DND-41 (cell line): ENCODE results near the gene CD300LG.

ENCODE experiments used
- ATAC-seq: fragments of 200-7000 bp; cut with Tn5 transposase; 3 replicates; pipeline ENCODE4 v1.9.1; 2021; ENCODE audit warnings: low read depth; ENCODE audit not compliant: insufficient read depth
- DNase-seq: peaks from one replicate; pipeline ENCODE4 v3.0.0-alpha.2; 2020
- H2AFZ ChIP-seq: 2 replicates; pipeline ENCODE4 v1.6.0; 2012; ENCODE audit warnings: low read depth, low read length
- H3K27ac ChIP-seq: 2 replicates; pipeline ENCODE4 v1.5.1; 2012; ENCODE audit warnings: low read length, inconsistent platforms
- H3K27me3 ChIP-seq: fragments of 200-600 bp; sonication (generic); 2 replicates; pipeline ENCODE4 v1.6.0; 2012; ENCODE audit warnings: low read length, mild to moderate bottlenecking, inconsistent platforms; ENCODE audit not compliant: insufficient read depth, poor library complexity
- H3K36me3 ChIP-seq: 2 replicates; pipeline ENCODE4 v1.5.1; 2012; ENCODE audit warnings: low read length, inconsistent platforms; ENCODE audit not compliant: insufficient read depth
- H3K4me1 ChIP-seq: 2 replicates; pipeline ENCODE4 v1.5.1; 2012; ENCODE audit warnings: mild to moderate bottlenecking, low read length; ENCODE audit not compliant: insufficient read depth
- H3K4me2 ChIP-seq: 2 replicates; pipeline ENCODE4 v1.6.0; 2012; ENCODE audit warnings: mild to moderate bottlenecking, moderate library complexity, low read length, inconsistent platforms; ENCODE audit not compliant: insufficient read depth
- H3K4me3 ChIP-seq, 2 experiments: fragments of 200-600 bp in 1 of 2; shearing (Covaris generic) in 1 of 2; 2 replicates each; pipeline ENCODE4 v1.5.1; 2012 to 2016; ENCODE audit warnings: inconsistent platforms in 2 of 2, low read length in 2 of 2, mild to moderate bottlenecking in 2 of 2, low read depth in 1 of 2, moderate library complexity in 1 of 2
- H3K79me2 ChIP-seq: 2 replicates; pipeline ENCODE4 v1.6.0; 2012; ENCODE audit warnings: low read length, inconsistent platforms; ENCODE audit not compliant: insufficient read depth
- H3K9ac ChIP-seq: 2 replicates; pipeline ENCODE4 v1.6.0; 2012; ENCODE audit warnings: low read depth, mild to moderate bottlenecking, inconsistent platforms, low read length, moderate library complexity
- H3K9me3 ChIP-seq: 2 replicates; pipeline ENCODE4 v1.5.1; 2012; ENCODE audit warnings: low read length, moderate library complexity, mild to moderate bottlenecking, inconsistent platforms; ENCODE audit not compliant: insufficient read depth, severe bottlenecking
- H4K20me1 ChIP-seq: 2 replicates; pipeline ENCODE4 v1.6.0; 2012; ENCODE audit warnings: low read length; ENCODE audit not compliant: insufficient read depth
- CTCF ChIP-seq: IDR thresholded peaks from 2 replicates; pipeline ENCODE4 v1.5.1; 2012; ENCODE audit warnings: borderline replicate concordance, low read length, moderate library complexity, mild to moderate bottlenecking; ENCODE audit not compliant: poor library complexity, severe bottlenecking; ENCODE audit errors: extremely low read depth
- EZH2 ChIP-seq: IDR thresholded peaks from 3 replicates; pipeline ENCODE4 v1.6.1; 2012; ENCODE audit warnings: borderline replicate concordance, low read depth, mild to moderate bottlenecking, moderate library complexity, low read length, inconsistent platforms; ENCODE audit not compliant: severe bottlenecking

CD300LG gene

DNA sequence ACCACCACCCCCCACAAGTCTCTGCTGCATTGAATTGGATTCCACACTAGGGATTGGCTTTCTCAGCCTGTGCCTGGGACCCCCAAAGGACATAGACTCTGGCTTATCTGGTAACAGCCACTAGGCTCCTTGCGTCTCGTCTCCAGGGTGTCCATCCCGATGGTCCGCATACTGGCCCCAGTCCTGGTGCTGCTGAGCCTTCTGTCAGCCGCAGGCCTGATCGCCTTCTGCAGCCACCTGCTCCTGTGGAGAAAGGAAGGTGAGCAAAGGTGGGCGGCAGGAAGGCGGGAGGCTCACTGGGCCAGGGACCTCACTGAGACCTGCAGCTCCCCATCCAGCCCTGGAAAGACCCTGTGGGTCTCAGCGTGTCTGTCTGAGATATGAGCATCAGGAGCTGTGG lies 8.1 kb downstream of the CD300LG start:
- H3K9me3 ChIP-seq, result no peaks in the 10 kb centered on the region
- no peaks in the 10 kb centered on the region for H3K36me3 ChIP-seq
- TF ChIP-seq EZH2 (no peak), CTCF (no peak)
- H2AFZ ChIP-seq, result no peak overlapping the region
- ATAC-seq, result no peak
- no peaks in the 10 kb centered on the region for H4K20me1 ChIP-seq
- H3K4me1 ChIP-seq, result no peaks in the 10 kb centered on the region
- no peak overlapping the region for H3K9ac ChIP-seq
- DNase-seq, result no peak
- peaks cover 24% of the 10 kb centered on the region for H3K27me3 ChIP-seq
- no peak overlapping the region for H3K4me2 ChIP-seq
- no peak overlapping the region for H3K27ac ChIP-seq
- H3K4me3 ChIP-seq, result no peak overlapping the region
- no peaks in the 10 kb centered on the region for H3K79me2 ChIP-seq

DNA sequence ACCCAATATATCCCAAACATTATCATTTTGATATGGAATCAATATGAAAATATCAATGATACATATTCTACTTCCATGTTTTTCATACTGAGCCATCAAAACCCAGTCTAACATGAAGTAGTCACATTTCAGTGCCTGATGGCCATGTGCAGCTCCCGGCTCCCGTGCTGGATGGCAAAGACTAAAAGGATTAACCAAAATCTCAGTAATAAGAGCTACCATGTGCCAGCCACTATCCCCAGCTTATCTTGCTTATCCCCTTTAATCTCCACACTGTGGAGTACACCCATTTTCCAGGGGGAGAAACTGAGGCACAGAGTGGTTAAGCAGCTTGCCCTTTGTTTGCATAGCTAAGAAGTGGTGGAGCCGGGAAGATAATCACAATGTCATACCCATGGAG lies 9.2 kb downstream of the CD300LG start:
- Histone ChIP-seq H3K4me1 (no peaks in the 10 kb centered on the region), H3K9ac (no peak overlapping the region), H3K27ac (no peak overlapping the region), H4K20me1 (no peaks in the 10 kb centered on the region), H2AFZ (no peak overlapping the region), H3K79me2 (no peaks in the 10 kb centered on the region), H3K36me3 (no peaks in the 10 kb centered on the region), H3K9me3 (no peaks in the 10 kb centered on the region), H3K4me2 (no peak overlapping the region), H3K27me3 (peaks cover 25% of the 10 kb centered on the region), H3K4me3 (no peak overlapping the region)
- TF ChIP-seq EZH2 (no peak), CTCF (no peak)
- DNase-seq (no peak), ATAC-seq (no peak)

GRCh38 chr17:43857141-43857540 lies 10.2 kb downstream of the CD300LG start:
- H2AFZ ChIP-seq, result no peak overlapping the region
- TF ChIP-seq EZH2 (no peak), CTCF (no peak)
- DNase-seq (no peak), ATAC-seq (no peak)
- H3K4me2 ChIP-seq, result no peak overlapping the region
- no peaks in the 10 kb centered on the region for H3K9me3 ChIP-seq
- no peaks in the 10 kb centered on the region for H3K79me2 ChIP-seq
- no peaks in the 10 kb centered on the region for H4K20me1 ChIP-seq
- peaks cover 27% of the 10 kb centered on the region for H3K27me3 ChIP-seq
- no peaks in the 10 kb centered on the region for H3K4me1 ChIP-seq
- no peaks in the 10 kb centered on the region for H3K36me3 ChIP-seq
- H3K27ac ChIP-seq, result no peak overlapping the region
- no peak overlapping the region for H3K4me3 ChIP-seq
- no peak overlapping the region for H3K9ac ChIP-seq

- no peaks in the 10 kb centered on the region for H3K4me1 ChIP-seq
- no peaks in the 10 kb centered on the region for H3K36me3 ChIP-seq
- ATAC-seq, result no peak
- H3K79me2 ChIP-seq, result no peaks in the 10 kb centered on the region
- H3K27me3 ChIP-seq, result peaks cover 22% of the 10 kb centered on the region
- H3K9me3 ChIP-seq, result no peaks in the 10 kb centered on the region
- no peak overlapping the region for H3K9ac ChIP-seq
- H3K4me2 ChIP-seq, result no peak overlapping the region
- no peak overlapping the region for H3K4me3 ChIP-seq
- TF ChIP-seq CTCF (no peak), EZH2 (no peak)
- no peak for DNase-seq
- H3K27ac ChIP-seq, result no peak overlapping the region
- no peak overlapping the region for H2AFZ ChIP-seq
- no peaks in the 10 kb centered on the region for H4K20me1 ChIP-seq
Measured at GRCh38 chr17:43857957-43858600, 11.1 kb downstream of the CD300LG start.
